OCI-LY7 (cell line): Measurements from ENCODE around the gene PAX2. TPM values are rescaled to one million over a fixed set of nuclear protein-coding genes. Genes with fewer than 3 reads are reported as not detected.

ENCODE experiments used
- BruUV-seq: library from RNA; stranded (reverse); fragments of 400-500 nt; replicated peaks from 2 replicates; lab custom pipeline; 2021; lab: Mats Ljungman, UMichigan
- CTCF ChIA-PET: fragments of 300-600 bp; sonication (Branson Sonifier 250); formaldehyde crosslinking; loops from one replicate; lab custom pipeline; 2022; ENCODE audit warnings: antibody characterized with exemption; ENCODE audit not compliant: unreplicated experiment; lab: Charles Lee
- POLR2A ChIA-PET: fragments of 300-600 bp; sonication (Branson Sonifier 250); formaldehyde crosslinking; loops from one replicate; lab custom pipeline; 2022; ENCODE audit warnings: antibody characterized with exemption; lab: Charles Lee
- DNase-seq: peaks from one replicate; pipeline ENCODE4 v3.0.0-alpha.2; 2015; ENCODE audit warnings: low spot score
- H2AFZ ChIP-seq: fragments of 200-600 bp; sonication (generic), shearing (Covaris generic); 2 replicates; pipeline ENCODE4 v1.6.1; 2014; ENCODE audit warnings: mild to moderate bottlenecking, antibody characterized with exemption, low read length, moderate library complexity
- H3K27ac ChIP-seq: fragments of 200-600 bp; sonication (generic); 2 replicates; pipeline ENCODE4 v1.5.1; 2014; ENCODE audit warnings: mixed run types, low read depth, mild to moderate bottlenecking, moderate library complexity, low read length, inconsistent platforms; ENCODE audit not compliant: poor library complexity, severe bottlenecking
- H3K36me3 ChIP-seq: fragments of 200-600 bp; sonication (generic); 2 replicates; pipeline ENCODE4 v1.6.1; 2014; ENCODE audit warnings: mild to moderate bottlenecking, antibody characterized with exemption, low read length, moderate library complexity, mixed read lengths; ENCODE audit not compliant: insufficient read depth
- H3K4me1 ChIP-seq: fragments of 200-600 bp; sonication (generic); 2 replicates; pipeline ENCODE4 v1.5.1; 2014; ENCODE audit warnings: mild to moderate bottlenecking, low read length; ENCODE audit not compliant: insufficient read depth, poor library complexity, severe bottlenecking
- H3K4me2 ChIP-seq: fragments of 200-600 bp; sonication (generic); 2 replicates; pipeline ENCODE4 v1.6.1; 2014; ENCODE audit warnings: mild to moderate bottlenecking, low read length
- H3K4me3 ChIP-seq: fragments of 200-600 bp; sonication (generic); 2 replicates; pipeline ENCODE4 v1.5.1; 2014; ENCODE audit warnings: mild to moderate bottlenecking, low read depth, low read length; ENCODE audit not compliant: poor library complexity, severe bottlenecking
- H3K79me2 ChIP-seq: fragments of 200-600 bp; sonication (generic); 2 replicates; pipeline ENCODE4 v1.6.1; 2016; ENCODE audit warnings: low read depth, mild to moderate bottlenecking, low read length, moderate library complexity, mixed read lengths; ENCODE audit not compliant: insufficient read depth
- H3K9me2 ChIP-seq: fragments of 200-600 bp; sonication (generic); 2 replicates; pipeline ENCODE4 v1.6.1; 2016; ENCODE audit warnings: mild to moderate bottlenecking, low read length, mixed read lengths; ENCODE audit not compliant: insufficient read depth
- H3K9me3 ChIP-seq: fragments of 200-600 bp; sonication (generic); 2 replicates; pipeline ENCODE4 v1.6.1; 2014; ENCODE audit warnings: mild to moderate bottlenecking, mixed run types, low read length, mixed read lengths
- H4K20me1 ChIP-seq: fragments of 200-600 bp; sonication (generic); 2 replicates; pipeline ENCODE4 v1.6.1; 2014; ENCODE audit warnings: mild to moderate bottlenecking, antibody characterized with exemption, low read length, moderate library complexity, mixed read lengths; ENCODE audit not compliant: insufficient read depth
- CTCF ChIP-seq: fragments of 200-600 bp; sonication (generic); conservative IDR thresholded peaks from 2 replicates; pipeline ENCODE4 v1.5.1; 2014; ENCODE audit warnings: mild to moderate bottlenecking, antibody characterized with exemption, low read length, moderate library complexity, mixed read lengths
- EZH2phosphoT487 ChIP-seq: fragments of 200-600 bp; sonication (generic); IDR thresholded peaks from 2 replicates; pipeline ENCODE4 v1.6.1; 2018; ENCODE audit warnings: low read depth, borderline replicate concordance, mild to moderate bottlenecking, mixed run types, antibody characterized with exemption, low read length, moderate library complexity, mixed read lengths
- intact Hi-C: fragments of 100-400 bp; cut with micrococcal nuclease; formaldehyde crosslinking; loops from one replicate; pipeline ENCODE4 v1.10.0; 2022; ENCODE audit not compliant: unreplicated experiment
- total RNA-seq, 2 experiments: library from RNA; depleted of rRNA in 1 of 2; stranded (reverse); fragments of >200 nt in 1 of 2; shearing (Covaris generic) in 1 of 2; gene quantifications; 2 replicates each; pipeline ENCODE4 v1.2.3, GENCODE V29; 2014 to 2022

PAX2 gene
- total RNA-seq, 2 experiments from 2014 or later: not detected

DNA sequence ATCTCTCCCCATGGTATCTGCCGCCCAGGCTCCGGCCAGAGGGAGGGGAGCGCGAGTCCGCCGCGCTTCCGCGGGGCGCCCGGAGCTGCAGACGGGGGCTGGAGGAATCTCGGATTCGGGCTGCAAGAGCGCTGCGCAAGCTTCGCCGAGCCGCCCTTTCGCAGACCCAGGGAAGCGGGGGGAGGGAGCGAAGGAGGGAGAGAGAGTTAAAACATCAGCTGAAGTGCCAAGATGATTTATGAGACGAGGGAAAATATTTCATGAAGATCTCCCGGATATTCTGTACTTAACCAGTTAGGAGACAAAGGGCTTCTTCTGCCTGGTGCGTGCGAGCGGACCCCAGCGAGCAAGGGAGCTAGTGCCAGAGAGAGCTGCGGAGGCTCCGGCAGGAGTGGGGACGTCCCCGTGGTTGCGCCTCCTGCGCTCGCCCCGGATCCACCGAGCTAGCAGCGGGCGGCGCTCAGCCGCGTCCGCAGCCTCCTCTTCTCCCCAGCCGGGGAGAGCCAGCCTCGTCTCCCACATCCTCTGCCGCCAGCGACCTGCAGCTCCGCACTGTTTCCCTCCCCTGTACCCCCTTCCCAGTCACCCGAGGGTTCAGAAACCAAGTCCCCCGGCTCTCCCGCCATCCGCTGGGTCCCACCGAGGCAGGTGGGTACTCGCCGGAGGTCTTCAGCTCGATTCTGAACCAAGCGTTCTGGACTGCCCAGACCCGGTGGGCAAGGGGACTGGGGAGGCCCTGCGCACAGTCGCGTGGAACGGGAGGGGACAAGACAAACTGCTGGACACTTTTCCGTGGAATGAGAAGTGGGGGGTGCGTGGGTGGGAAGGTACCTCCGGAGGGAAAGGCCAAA, 1.0 kb upstream of the PAX2 start:
- H3K27ac ChIP-seq: no peak overlapping the region
- H3K9me3 ChIP-seq: no peaks in the 10 kb centered on the region
- no peak overlapping the region for H3K4me3 ChIP-seq
- H3K36me3 ChIP-seq: no peaks in the 10 kb centered on the region
- 0 out of 2 replicates have a peak, but pooled peaks cover 4% of the 10 kb centered on the region for H4K20me1 ChIP-seq
- no peaks in the 10 kb centered on the region for H3K4me1 ChIP-seq
- ChIA-PET CTCF (interaction anchor here (1.0 kb wide), 1 partner anchor 11 kb away, joined by 3 read pairs; no protein-coding TSS in a partner anchor), POLR2A (no interaction called here)
- H2AFZ ChIP-seq: no peak overlapping the region
- H3K79me2 ChIP-seq: no peaks in the 10 kb centered on the region
- H3K9me2 ChIP-seq: no peaks in the 10 kb centered on the region
- TF ChIP-seq CTCF (no peak), EZH2phosphoT487 (no peak)
- no peak overlapping the region for H3K4me2 ChIP-seq
- no peak for DNase-seq
- BruUV-seq: no TSS peak
- intact Hi-C loops: loop anchor here (5.0 kb wide), 2 partner anchors 133 to 312 kb away; no protein-coding TSS in a partner anchor

GRCh38 chr10:100745882-100746783, 751 bp downstream of the PAX2 start:
- ChIA-PET POLR2A (no interaction called here), CTCF (no interaction called here)
- no peak overlapping the region for H2AFZ ChIP-seq
- no peak overlapping the region for H3K4me2 ChIP-seq
- H3K27ac ChIP-seq: no peak overlapping the region
- no peak overlapping the region for H3K4me3 ChIP-seq
- H3K4me1 ChIP-seq: no peaks in the 10 kb centered on the region
- no peaks in the 10 kb centered on the region for H3K36me3 ChIP-seq
- no peaks in the 10 kb centered on the region for H3K79me2 ChIP-seq
- no peak for DNase-seq
- H3K9me3 ChIP-seq: no peaks in the 10 kb centered on the region
- intact Hi-C loops: no loop called here
- no TSS peak for BruUV-seq
- TF ChIP-seq CTCF (no peak), EZH2phosphoT487 (no peak)
- H4K20me1 ChIP-seq: 0 out of 2 replicates have a peak, but pooled peaks cover 4% of the 10 kb centered on the region
- H3K9me2 ChIP-seq: no peaks in the 10 kb centered on the region
